Liver (tissue), 9 donors: Measurements from ENCODE around the gene DUS1L. TPM values are rescaled to one million over a fixed set of nuclear protein-coding genes. Genes with fewer than 3 reads are reported as not detected.

Experiments
- DNase-seq: peaks from one replicate; pipeline ENCODE4 v3.0.0-alpha.2; 2017; ENCODE audit warnings: low spot score
- H3K27ac ChIP-seq, 2 donors: one replicate each; pipeline ENCODE4 v1.7.0; 2013; ENCODE audit warnings: inconsistent platforms in 2 of 2, low read length in 2 of 2, control low read depth in 1 of 2, low read depth in 1 of 2, mild to moderate bottlenecking in 1 of 2
- H3K27me3 ChIP-seq, 4 donors: one replicate each; pipeline versions ENCODE4 v1.6.1 to v1.7.0; 2013; ENCODE audit warnings: low read length in 3 of 4, inconsistent platforms in 1 of 4, mild to moderate bottlenecking in 1 of 4, moderate library complexity in 1 of 4; ENCODE audit not compliant: control insufficient read depth in 4 of 4, insufficient read depth in 4 of 4
- H3K36me3 ChIP-seq, 4 donors: one replicate each; pipeline versions ENCODE4 v1.6.1 to v1.7.0; 2013; ENCODE audit warnings: low read length in 3 of 4, mild to moderate bottlenecking in 3 of 4, low read depth in 1 of 4, moderate library complexity in 1 of 4; ENCODE audit not compliant: control insufficient read depth in 4 of 4, insufficient read depth in 3 of 4
- H3K4me1 ChIP-seq, 4 donors: one replicate each; pipeline versions ENCODE4 v1.6.1 to v1.7.0; 2013; ENCODE audit warnings: low read length in 3 of 4, mild to moderate bottlenecking in 3 of 4, moderate library complexity in 1 of 4; ENCODE audit not compliant: control insufficient read depth in 4 of 4, insufficient read depth in 4 of 4
- H3K4me3 ChIP-seq, 3 donors: one replicate each; pipeline versions ENCODE4 v1.6.1 to v1.7.0; 2013; ENCODE audit warnings: low read length in 3 of 3, control low read depth in 1 of 3, low read depth in 1 of 3, mild to moderate bottlenecking in 1 of 3
- H3K9ac ChIP-seq, 2 donors: one replicate each; pipeline ENCODE4 v1.7.0; 2013; ENCODE audit warnings: low read length in 2 of 2, mild to moderate bottlenecking in 2 of 2, moderate library complexity in 2 of 2, control low read depth in 1 of 2, low read depth in 1 of 2
- H3K9me3 ChIP-seq, 4 donors: one replicate each; pipeline versions ENCODE4 v1.6.1 to v1.7.0; 2013; ENCODE audit warnings: low read length in 3 of 4; ENCODE audit not compliant: control insufficient read depth in 4 of 4
- EGR1 ChIP-seq, 2 donors: IDR thresholded peaks; 2 replicates each; pipeline ENCODE4 v1.6.1; 2016 to 2018; ENCODE audit warnings: antibody characterized with exemption in 2 of 2, low read depth in 2 of 2
- FOXA1 ChIP-seq: IDR thresholded peaks from 2 replicates; pipeline ENCODE4 v1.6.1; 2016; ENCODE audit warnings: antibody characterized with exemption
- FOXA2 ChIP-seq: IDR thresholded peaks from 2 replicates; pipeline ENCODE4 v1.6.1; 2016; ENCODE audit warnings: antibody characterized with exemption
- GABPA ChIP-seq, 2 donors: IDR thresholded peaks in 1 of 2; conservative IDR thresholded peaks in 1 of 2; 2 replicates each; pipeline ENCODE4 v1.6.1; 2016; ENCODE audit warnings: antibody characterized with exemption in 2 of 2, mild to moderate bottlenecking in 1 of 2, moderate library complexity in 1 of 2
- HNF4A ChIP-seq, 2 donors: conservative IDR thresholded peaks; 2 replicates each; pipeline ENCODE4 v1.6.1; 2016; ENCODE audit warnings: antibody characterized with exemption in 2 of 2, mild to moderate bottlenecking in 2 of 2
- HNF4G ChIP-seq: IDR thresholded peaks from 2 replicates; pipeline ENCODE4 v1.6.1; 2016; ENCODE audit warnings: antibody characterized with exemption
- JUND ChIP-seq, 2 donors: IDR thresholded peaks; 2 replicates each; pipeline ENCODE4 v1.6.1; 2016; ENCODE audit warnings: antibody characterized with exemption in 2 of 2
- NR2F2 ChIP-seq: IDR thresholded peaks from 2 replicates; pipeline ENCODE4 v1.6.1; 2016; ENCODE audit warnings: antibody characterized with exemption
- RAD21 ChIP-seq, 2 donors: IDR thresholded peaks; 2 replicates each; pipeline ENCODE4 v1.6.1; 2016; ENCODE audit warnings: antibody characterized with exemption in 2 of 2, mild to moderate bottlenecking in 2 of 2
- RXRA ChIP-seq, 2 donors: IDR thresholded peaks; 2 replicates each; pipeline ENCODE4 v1.6.1; 2017 to 2018; ENCODE audit warnings: antibody characterized with exemption in 2 of 2, mild to moderate bottlenecking in 1 of 2
- SP1 ChIP-seq: IDR thresholded peaks from 2 replicates; pipeline ENCODE4 v1.6.1; 2018; ENCODE audit warnings: antibody characterized with exemption, mild to moderate bottlenecking
- TAF1 ChIP-seq: conservative IDR thresholded peaks from 2 replicates; pipeline ENCODE4 v1.6.1; 2016; ENCODE audit warnings: antibody characterized with exemption, mild to moderate bottlenecking
- YY1 ChIP-seq: IDR thresholded peaks from 2 replicates; pipeline ENCODE4 v1.6.1; 2016; ENCODE audit warnings: antibody characterized with exemption, mild to moderate bottlenecking
- WGBS: extraction: QIAGEN DNeasy Blood & Tissue Kit; methylation state at CpG from one replicate; pipeline ENCODE4 v1.1.7; 2013; 5-methylcytosine and 5-hydroxymethylcytosine counted together
- polyA plus RNA-seq, 2 donors: library from polyadenylated mRNA; stranded (reverse) in 1 of 2; unstranded in 1 of 2; fragments of 200-250 nt in 1 of 2; fragments of >200 nt in 1 of 2; fragmentation: Nextera tagmentation in 1 of 2; extraction: Ambion mirVana in 1 of 2; gene quantifications; one replicate each; pipeline versions ENCODE4 v1.2.1 to v1.2.3, GENCODE V29; 2013 to 2015
- total RNA-seq, 2 donors: library from RNA; depleted of rRNA; stranded (reverse); fragments of >200 nt; gene quantifications; one replicate each; pipeline ENCODE4 v1.2.3, GENCODE V29; 2014
- TF ChIP-seq, protein P1 (sequence below): fragments of 150-350 bp; IDR thresholded peaks from 2 replicates; pipeline ENCODE4 v1.5.1; 2017; ENCODE audit warnings: improper control_type of control experiment, low read depth, low read length; ENCODE audit not compliant: missing input control
- TF ChIP-seq, protein P2 (sequence below): IDR thresholded peaks from 2 replicates; pipeline ENCODE4 v1.6.1; 2016; ENCODE audit warnings: antibody characterized with exemption
- TF ChIP-seq, protein P3 (sequence below): IDR thresholded peaks from 2 replicates; pipeline ENCODE4 v1.6.1; 2016; ENCODE audit warnings: antibody characterized with exemption
- TF ChIP-seq, protein P4 (sequence below): IDR thresholded peaks from 2 replicates; pipeline ENCODE4 v1.6.1; 2016; ENCODE audit warnings: antibody characterized with exemption, mild to moderate bottlenecking
- TF ChIP-seq, protein P5 (sequence below): IDR thresholded peaks from 2 replicates; pipeline ENCODE4 v1.6.1; 2016; ENCODE audit warnings: antibody characterized with exemption
- donor health status: healthy.
- donor health status: healthy.
- donor health status: healthy.
- donor health status: healthy.
- donor health status: healthy.

Gene DUS1L
- total and polyA plus RNA-seq, 4 donors, result 40.6 to 74.7 (median 53.3) TPM

DNA sequence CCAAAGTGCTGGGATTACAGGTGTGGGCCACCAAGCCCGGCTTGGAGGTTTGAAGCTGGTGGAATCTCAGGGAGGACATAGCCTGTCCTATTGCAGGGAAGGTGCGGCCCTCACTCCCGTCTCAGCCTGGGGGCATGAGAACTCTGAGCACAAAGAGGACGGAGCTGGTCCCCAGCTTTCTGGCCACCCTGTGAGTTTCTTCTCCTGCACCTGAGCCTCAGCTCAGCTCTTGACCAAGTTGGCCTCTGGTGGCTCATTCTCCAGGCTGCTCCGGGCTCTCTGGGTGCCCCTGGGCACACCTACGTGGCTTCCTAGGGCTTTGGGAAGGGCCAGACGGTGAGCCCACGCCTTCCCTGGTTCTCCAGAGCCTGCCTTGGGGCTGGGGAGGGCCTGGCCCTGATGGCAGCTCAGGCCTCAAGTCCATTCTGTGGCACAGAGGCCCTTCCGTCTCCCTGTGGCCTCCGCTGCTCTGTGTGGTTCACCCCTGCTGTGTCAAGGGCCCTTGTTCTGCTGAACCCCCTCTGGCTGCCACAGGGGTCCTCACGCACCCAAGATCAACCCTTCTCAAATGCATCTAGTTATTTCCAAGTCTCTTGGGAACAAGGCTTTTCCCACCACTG lies 39.3 kb upstream of the DUS1L start (continued):
- TF ChIP-seq, protein P1, sequence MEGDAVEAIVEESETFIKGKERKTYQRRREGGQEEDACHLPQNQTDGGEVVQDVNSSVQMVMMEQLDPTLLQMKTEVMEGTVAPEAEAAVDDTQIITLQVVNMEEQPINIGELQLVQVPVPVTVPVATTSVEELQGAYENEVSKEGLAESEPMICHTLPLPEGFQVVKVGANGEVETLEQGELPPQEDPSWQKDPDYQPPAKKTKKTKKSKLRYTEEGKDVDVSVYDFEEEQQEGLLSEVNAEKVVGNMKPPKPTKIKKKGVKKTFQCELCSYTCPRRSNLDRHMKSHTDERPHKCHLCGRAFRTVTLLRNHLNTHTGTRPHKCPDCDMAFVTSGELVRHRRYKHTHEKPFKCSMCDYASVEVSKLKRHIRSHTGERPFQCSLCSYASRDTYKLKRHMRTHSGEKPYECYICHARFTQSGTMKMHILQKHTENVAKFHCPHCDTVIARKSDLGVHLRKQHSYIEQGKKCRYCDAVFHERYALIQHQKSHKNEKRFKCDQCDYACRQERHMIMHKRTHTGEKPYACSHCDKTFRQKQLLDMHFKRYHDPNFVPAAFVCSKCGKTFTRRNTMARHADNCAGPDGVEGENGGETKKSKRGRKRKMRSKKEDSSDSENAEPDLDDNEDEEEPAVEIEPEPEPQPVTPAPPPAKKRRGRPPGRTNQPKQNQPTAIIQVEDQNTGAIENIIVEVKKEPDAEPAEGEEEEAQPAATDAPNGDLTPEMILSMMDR, result no peak
- no peak for TF ChIP-seq YY1
- TF ChIP-seq RXRA (IDR thresholded peaks at IDR 0.05), result no peak

DNA sequence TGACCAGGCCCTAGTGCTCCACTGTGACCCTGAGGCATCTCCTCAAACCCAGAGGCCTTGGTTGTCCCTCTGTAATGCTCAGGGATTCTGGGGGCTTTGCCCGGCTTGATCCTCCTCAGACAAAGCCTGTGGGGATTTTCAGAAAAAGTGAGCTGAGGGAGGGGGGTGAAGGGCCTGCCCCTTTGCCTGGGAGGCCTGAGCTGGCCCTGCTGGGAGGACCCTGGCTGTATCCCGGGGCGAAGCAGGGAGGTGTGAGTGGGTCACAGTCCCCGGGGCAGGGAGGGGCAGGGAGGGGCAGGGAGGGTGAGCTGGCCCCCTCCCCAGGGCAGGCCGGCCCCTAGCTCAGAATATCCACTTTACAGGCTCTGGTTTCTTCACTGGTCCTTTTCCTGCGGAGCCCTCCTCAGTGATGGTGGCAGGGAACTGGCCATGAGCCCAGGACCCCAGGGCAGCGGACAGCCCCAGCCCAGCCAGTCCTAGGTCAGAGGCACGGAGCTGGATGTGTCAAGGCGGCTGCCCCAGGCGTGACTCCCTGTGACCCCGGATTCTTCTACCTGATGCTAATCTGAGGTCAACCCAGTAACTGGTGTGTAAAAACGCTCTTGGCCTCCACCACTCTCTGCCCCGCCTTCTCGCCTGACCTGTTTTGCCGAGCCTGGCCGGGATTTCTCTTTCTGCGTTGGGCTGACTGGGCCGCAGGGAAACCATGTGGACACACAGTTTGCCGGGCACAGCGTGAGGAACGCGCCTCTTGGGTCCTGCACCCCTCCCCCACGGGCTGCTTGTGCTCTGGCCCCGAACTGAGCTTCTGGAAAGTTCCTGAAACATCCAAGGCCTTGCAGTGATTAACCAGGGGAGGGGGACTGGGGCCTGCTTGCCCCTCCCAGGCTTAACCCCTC lies 38.2 kb upstream of the DUS1L start:
- Histone ChIP-seq H3K27me3 (no peaks in the 10 kb centered on the region), H3K4me3 (no peak overlapping the region), H3K9me3 (no peaks in the 10 kb centered on the region), H3K9ac (peak overlapping the region; percentile 26 to 30), H3K27ac (peak overlapping the region; percentile 96 to 98), H3K36me3 (no peaks in the 10 kb centered on the region), H3K4me1 (peaks cover 48 to 94% (median 70%) of the 10 kb centered on the region in 4 donors)
- WGBS, result 20% methylated on average over 24 of the region's 24 CpGs
- TF ChIP-seq EGR1 (IDR thresholded peaks at IDR 0.05; ENCODE audit: low read depth in 2 of 2) (peak in 1 of 2 donors; percentile 77), HNF4G (peak; percentile 30), HNF4A (conservative IDR thresholded peaks at IDR 0.05) (peak; percentile 65 to 84), JUND (IDR thresholded peaks at IDR 0.05) (no peak), GABPA (IDR thresholded peaks at IDR 0.05 in 1 of 2, conservative IDR thresholded peaks at IDR 0.05 in 1 of 2) (no peak), RXRA (IDR thresholded peaks at IDR 0.05) (peak; percentile 97 to 98), NR2F2 (peak; percentile 51), FOXA2 (peak; percentile 38), RAD21 (IDR thresholded peaks at IDR 0.05) (peak; percentile 56 to 74), YY1 (peak; percentile 86), SP1 (peak; percentile 92), FOXA1 (no peak), TAF1 (peak; percentile 21)
- TF ChIP-seq, protein P2, sequence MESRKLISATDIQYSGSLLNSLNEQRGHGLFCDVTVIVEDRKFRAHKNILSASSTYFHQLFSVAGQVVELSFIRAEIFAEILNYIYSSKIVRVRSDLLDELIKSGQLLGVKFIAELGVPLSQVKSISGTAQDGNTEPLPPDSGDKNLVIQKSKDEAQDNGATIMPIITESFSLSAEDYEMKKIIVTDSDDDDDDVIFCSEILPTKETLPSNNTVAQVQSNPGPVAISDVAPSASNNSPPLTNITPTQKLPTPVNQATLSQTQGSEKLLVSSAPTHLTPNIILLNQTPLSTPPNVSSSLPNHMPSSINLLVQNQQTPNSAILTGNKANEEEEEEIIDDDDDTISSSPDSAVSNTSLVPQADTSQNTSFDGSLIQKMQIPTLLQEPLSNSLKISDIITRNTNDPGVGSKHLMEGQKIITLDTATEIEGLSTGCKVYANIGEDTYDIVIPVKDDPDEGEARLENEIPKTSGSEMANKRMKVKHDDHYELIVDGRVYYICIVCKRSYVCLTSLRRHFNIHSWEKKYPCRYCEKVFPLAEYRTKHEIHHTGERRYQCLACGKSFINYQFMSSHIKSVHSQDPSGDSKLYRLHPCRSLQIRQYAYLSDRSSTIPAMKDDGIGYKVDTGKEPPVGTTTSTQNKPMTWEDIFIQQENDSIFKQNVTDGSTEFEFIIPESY, result peak; percentile 59
- TF ChIP-seq, protein P3, sequence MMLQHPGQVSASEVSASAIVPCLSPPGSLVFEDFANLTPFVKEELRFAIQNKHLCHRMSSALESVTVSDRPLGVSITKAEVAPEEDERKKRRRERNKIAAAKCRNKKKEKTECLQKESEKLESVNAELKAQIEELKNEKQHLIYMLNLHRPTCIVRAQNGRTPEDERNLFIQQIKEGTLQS, result peak; percentile 53
- TF ChIP-seq, protein P4, sequence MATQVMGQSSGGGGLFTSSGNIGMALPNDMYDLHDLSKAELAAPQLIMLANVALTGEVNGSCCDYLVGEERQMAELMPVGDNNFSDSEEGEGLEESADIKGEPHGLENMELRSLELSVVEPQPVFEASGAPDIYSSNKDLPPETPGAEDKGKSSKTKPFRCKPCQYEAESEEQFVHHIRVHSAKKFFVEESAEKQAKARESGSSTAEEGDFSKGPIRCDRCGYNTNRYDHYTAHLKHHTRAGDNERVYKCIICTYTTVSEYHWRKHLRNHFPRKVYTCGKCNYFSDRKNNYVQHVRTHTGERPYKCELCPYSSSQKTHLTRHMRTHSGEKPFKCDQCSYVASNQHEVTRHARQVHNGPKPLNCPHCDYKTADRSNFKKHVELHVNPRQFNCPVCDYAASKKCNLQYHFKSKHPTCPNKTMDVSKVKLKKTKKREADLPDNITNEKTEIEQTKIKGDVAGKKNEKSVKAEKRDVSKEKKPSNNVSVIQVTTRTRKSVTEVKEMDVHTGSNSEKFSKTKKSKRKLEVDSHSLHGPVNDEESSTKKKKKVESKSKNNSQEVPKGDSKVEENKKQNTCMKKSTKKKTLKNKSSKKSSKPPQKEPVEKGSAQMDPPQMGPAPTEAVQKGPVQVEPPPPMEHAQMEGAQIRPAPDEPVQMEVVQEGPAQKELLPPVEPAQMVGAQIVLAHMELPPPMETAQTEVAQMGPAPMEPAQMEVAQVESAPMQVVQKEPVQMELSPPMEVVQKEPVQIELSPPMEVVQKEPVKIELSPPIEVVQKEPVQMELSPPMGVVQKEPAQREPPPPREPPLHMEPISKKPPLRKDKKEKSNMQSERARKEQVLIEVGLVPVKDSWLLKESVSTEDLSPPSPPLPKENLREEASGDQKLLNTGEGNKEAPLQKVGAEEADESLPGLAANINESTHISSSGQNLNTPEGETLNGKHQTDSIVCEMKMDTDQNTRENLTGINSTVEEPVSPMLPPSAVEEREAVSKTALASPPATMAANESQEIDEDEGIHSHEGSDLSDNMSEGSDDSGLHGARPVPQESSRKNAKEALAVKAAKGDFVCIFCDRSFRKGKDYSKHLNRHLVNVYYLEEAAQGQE, result no peak
- TF ChIP-seq, protein P1, result no peak
- TF ChIP-seq, protein P5, sequence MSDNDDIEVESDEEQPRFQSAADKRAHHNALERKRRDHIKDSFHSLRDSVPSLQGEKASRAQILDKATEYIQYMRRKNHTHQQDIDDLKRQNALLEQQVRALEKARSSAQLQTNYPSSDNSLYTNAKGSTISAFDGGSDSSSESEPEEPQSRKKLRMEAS, result peak; percentile 97
- peak; percentile 65 for DNase-seq
